Medulla oblongata (tissue), 1 donor: ENCODE data around the gene CCDC121.

ENCODE experiments used
- DNase-seq: peaks from one replicate; pipeline ENCODE4 v3.0.0-alpha.2; 2015; ENCODE audit errors: extremely low spot score

CCDC121 gene

DNA sequence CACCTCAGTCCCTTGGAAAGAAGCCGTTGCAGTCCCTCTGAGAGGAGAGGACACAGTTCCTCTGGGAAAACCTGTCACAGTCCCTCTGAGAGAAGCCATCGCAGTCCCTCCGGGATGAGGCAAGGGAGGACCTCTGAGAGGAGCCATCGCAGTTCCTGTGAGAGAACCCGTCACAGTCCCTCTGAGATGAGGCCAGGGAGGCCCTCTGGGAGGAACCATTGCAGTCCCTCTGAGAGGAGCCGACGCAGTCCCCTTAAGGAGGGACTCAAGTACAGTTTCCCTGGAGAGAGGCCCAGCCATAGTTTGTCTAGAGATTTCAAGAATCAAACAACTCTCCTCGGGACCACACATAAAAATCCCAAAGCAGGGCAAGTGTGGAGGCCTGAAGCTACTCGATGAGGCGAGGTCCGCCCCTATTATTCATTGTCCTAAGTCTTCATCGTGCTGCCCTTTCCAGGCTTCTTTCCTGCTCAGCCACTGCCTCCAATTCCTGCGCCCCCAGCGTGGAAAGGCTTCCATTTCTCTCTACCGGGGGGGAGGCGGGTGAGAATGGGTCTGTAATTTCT, 46.6 kb downstream of the CCDC121 start:
- no peak for DNase-seq

DNA sequence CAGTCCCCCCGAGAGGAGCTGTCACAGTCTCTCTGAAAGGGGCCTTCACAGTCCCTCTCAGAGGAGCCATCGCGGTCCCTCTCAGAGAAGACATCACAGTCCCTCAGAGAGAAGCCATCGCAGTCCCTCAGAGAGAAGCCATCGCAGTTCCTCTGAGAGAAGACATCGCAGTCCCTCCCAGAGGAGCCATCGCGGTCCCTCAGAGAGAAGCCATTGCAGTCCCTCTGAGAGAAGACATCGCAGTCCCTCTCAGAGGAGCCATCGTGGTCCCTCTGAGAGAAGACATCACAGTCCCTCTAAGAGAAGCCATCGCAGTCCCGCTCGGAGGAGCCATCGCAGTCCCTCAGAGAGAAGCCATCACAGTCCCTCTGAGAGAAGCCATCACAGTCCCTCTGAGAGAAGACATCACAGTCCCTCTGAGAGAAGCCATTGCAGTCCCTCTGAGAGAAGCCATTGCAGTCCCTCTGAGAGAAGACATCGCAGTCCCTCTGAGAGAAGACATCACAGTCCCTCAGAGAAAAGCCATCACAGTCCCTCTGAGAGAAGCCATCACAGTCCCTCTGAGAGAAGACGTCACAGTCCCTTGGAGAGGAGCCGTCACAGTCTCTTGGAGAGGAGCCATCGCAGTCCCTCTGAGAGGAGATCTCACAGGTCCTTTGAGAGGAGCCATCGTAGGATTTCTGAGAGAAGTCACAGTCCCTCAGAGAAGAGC, 47.2 kb downstream of the CCDC121 start:
- no peak for DNase-seq
